Fibroblast of upper back skin (primary cell): ENCODE measurements around the gene DHX15.
A peak's percentile ranks its signal among the peaks of the same experiment; 100 is the strongest.

Source experiments
- DNase-seq: peaks from one replicate; pipeline ENCODE4 v3.0.0-alpha.2; 2013

DHX15 gene

DNA sequence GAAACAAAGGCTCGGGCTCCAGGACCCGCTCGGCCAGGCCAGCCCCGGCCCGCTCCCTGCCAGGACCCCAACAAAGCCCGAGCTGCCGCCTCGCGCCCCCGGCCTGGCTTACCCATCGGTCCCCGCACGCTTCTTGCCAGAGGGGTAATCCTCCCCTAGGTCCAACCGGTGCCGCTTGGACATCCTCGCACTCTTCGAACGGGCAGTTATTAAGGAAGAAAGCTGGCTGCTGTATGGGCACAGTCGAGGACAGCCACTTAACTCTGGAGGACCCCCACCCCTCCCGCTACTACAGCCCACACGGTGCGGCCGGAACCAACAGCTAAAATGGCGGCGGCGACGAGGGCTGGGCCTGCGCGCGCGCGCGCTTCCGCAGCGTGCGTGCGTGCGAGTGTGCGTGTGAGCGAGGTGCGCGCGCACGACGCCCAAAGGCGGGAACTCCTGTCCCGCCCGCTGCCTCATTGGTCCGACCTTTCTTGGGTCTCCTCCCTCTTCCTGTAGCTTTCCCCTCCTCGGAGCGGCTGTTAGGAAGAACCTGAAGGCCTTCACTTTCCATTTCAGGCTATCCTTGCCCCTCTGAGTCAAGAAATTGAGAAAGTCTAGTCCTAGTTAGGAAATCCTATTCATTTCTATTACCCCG, at the start of gene DHX15:
Gene DHX15, minus strand, starts transcription at position 344 of the 640 bp plus-strand sequence. Its CDS starts 161 bp downstream, at position 183.
- DNase-seq: peak; percentile 97

DNA sequence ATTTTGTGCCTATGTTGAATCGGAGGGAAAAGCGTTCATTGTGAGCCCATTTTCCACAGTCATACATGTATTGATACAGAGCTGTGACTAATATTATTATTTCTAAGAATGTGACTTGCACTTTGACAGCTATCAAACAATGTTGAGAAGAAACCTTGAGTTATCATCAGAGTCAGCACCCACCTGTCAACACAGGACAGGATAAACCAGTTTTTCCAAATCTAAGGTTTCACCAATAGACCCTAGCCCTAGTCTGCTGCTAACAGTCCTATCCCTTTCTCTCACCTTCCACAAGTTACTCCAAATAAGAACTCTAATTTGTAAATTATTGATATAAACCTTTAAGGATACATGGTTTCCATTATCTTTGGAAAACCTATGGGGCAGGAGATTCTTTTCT, 47.7 kb upstream of the DHX15 start:
- DNase-seq: no peak

DNA sequence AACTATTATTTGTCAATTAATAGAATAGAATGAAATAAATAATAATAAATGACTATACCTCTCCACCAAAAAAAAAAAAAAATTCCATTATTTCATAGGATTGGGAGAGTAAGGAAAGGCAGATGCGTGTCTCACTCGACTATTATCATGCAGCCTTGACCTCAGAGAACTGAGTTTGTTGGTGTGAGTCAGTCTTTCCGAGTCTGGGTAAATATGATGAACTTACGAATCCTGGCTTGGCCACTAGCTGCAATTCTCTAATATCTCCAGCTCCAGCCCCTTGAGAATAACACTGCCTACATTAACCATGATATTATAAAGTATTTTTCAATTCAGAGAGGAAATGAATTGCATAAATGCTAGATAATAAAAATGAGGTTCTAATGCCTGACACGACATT, 46.6 kb upstream of the DHX15 start:
- DNase-seq: peak; percentile 66

DNA sequence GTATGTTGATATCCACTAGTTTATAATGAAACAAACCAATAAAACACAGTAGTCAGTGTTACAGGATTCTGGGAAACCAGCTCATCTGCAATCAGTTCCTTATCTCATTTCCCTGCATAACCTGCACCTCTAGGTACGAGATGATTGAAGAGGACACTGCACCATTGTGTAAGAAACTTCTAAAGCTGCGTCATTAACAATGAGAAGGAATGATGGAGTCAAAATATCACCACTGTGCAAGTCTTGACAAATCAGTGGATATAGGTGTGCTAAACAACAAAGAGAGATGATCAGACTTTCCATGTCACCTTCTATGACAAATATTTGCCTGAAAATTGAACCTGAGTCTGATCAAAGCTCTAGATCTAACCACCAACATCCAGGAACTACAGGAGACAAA, 40.7 kb upstream of the DHX15 start:
- no peak for DNase-seq

- no peak for DNase-seq
Observed at GRCh38 chr4:24624381-24624780, 40.0 kb upstream of the DHX15 start.

GRCh38 chr4:24622146-24622834, 37.9 kb upstream of the DHX15 start:
- DNase-seq: no peak

GRCh38 chr4:24615977-24616376, 31.6 kb upstream of the DHX15 start:
- no peak for DNase-seq

- DNase-seq: no peak
Observed at GRCh38 chr4:24614881-24615280, 30.5 kb upstream of the DHX15 start.

DNA sequence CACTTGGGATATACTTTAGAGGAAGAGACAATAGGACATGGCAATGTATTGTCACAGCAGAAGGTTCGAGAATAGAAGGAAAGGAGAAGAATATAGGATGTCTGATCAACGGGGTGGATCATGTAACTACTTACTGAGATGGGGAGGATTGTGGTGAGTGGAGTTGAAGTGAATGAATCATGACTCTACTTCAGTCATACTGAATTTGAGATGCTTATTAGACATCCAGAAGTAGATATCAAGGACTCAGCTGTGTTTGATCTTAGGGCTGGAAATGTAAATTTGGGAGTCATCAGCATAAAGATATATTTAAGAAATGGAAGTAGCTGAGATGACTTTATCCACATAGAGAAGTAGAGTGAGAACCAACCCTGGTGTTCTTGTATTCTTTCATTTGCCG, 29.1 kb upstream of the DHX15 start:
- no peak for DNase-seq

DNA sequence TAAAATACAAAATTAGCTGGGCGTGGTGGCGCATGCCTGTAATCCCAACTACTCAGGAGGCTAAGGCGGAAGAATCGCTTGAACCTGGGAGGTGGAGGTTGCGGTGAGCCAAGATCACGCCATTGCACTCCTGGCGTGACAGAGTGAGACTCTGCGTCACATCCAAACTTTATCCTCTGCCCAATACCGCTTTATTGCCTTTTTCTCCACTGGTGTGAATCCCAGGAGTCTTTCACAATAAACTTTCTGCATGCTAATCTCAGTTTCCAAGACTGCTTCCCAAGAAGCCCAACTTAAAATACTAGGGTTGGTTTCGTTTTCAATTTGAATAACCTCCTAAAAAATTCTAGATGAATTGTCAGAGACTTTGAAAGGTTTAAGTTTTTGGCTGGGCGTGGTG, 27.2 kb upstream of the DHX15 start:
- DNase-seq: no peak

DNA sequence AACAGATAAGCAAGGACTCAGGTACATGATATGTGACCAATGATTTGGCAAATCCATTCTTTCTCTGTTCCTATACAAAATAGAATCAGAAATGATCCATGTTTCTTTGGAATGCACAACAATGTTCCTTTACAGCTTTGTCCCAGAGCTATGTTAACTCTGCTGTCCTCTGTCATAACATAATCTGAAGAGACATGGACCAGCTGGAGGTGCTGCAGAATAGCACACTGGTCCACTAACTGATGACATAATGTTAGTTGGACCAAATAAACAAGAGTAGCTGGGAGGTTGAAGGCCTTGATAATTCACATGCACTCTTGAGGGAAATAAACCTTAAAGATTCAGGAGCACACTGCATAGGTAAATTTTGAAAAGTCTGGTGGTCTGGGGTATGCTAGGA, 23.0 kb upstream of the DHX15 start:
- DNase-seq: no peak

DNA sequence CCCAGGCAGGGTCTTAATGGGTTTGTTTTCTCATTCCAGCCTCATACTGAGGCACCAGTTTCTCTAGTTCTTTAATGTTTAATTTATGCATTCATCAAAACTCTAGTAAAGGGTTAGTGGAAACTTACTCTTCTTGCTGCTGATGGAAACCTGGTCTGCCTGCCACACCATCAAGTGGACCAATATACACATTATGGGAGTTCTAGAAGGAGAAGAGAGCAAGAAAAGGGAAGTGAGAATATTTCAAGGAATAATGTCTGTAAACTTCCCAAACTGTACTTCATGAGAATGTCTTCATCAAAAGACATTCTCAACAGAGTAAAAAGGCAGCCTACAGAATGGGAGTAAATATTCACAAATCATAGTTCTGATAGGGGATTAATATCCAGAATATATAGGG, 20.9 kb upstream of the DHX15 start:
- no peak for DNase-seq

GRCh38 chr4:24604558-24605214, 20.3 kb upstream of the DHX15 start:
- no peak for DNase-seq

DNA sequence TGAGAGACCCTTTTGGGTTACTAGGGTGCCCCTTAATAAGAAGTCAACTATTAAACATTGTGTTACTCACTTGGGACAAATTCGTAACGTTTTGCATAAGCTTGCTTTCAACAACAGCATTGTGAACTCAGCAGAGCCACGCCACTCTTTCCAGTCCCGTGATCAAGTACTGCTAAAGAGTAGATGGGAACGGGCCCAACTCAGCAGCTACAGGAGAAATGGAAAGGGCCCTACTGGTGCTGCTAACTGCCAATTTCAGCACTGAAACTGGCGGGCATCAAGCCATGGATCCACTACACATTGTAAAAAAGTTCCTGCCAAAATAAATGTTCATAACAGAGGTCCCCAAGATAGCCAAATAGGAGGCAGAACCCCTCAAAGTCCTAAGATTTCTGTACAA, 19.0 kb upstream of the DHX15 start:
- DNase-seq: no peak

DNA sequence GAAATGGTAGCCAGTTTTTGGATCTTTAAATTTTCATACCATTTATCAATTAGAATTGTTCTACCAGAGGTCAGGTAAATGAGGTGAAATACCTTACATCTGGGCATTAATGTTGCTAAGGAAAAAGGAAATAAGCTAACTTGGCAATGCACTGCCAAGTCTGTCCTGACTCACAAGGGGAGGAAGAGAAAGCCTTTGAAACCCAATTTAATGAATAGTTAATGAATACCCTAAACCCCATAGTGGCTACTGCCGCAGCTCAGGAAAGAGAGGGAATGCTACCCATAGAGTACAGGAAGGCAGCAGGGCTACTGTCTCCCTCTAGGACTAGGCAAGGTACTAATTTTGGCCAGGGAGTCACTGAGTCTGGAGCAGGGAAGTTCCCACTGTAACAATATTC, 16.8 kb upstream of the DHX15 start:
- DNase-seq: no peak

- DNase-seq: no peak
Observed at GRCh38 chr4:24599275-24599674, 14.9 kb upstream of the DHX15 start.

DNA sequence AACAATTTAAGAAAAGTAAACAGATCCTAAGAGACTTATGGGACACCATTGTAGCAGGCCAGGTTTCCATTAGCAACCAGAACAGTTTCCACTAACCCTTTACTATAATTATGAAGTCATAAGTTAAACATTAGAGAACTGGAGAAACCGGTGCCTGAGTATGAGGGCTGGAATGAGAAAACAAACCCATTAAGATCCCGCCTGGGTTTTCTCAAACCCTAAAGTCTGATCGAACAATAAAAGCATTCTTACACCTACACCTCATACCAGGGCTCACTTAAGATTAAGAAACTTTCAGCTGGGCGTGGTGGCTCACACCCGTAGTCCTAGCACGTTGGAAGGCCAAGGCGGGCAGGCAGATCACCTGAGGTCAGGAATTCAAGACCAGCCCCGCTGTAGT, 13.7 kb upstream of the DHX15 start:
- DNase-seq: no peak

DNA sequence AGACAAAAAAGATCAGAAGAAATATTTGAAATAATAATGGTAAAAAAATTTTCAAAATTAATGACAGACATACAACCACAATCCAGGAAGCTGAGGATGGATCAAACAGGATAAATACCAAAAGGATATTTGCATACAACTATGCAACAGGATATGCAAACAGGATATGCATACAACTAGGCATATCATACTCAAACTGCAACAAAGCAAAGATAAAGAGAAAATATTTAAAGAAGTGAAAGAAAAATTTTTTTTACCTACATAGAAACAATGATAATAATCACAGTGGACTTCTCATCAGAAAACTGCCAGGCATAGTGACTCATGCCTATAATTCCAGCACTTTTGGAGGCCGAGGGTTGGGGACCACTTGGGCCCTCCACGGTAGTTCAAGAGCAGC, 11.3 kb upstream of the DHX15 start:
- DNase-seq: no peak

GRCh38 chr4:24594887-24595286, 10.5 kb upstream of the DHX15 start:
- DNase-seq: peak; percentile 51

GRCh38 chr4:24589448-24589847, 5.1 kb upstream of the DHX15 start:
- DNase-seq: no peak

GRCh38 chr4:24588216-24588954, 4.0 kb upstream of the DHX15 start:
- DNase-seq: no peak

GRCh38 chr4:24583451-24584210, 723 bp downstream of the DHX15 start:
- peak; percentile 43 for DNase-seq
